HG03520 (cell line): ENCODE results near the gene SLC35F3.
"Not testable (repeated sequence)": the region's sequence is repeated elsewhere in the genome, so short reads cannot be mapped to it uniquely, and the experiment has no call there.

Source experiments
- ATAC-seq: cut with Tn5 transposase; IDR thresholded peaks from one replicate; pipeline ENCODE4 v1.9.1; 2021; ENCODE audit warnings: mild to moderate bottlenecking, moderate library complexity; ENCODE audit not compliant: unreplicated experiment

SLC35F3 gene

DNA sequence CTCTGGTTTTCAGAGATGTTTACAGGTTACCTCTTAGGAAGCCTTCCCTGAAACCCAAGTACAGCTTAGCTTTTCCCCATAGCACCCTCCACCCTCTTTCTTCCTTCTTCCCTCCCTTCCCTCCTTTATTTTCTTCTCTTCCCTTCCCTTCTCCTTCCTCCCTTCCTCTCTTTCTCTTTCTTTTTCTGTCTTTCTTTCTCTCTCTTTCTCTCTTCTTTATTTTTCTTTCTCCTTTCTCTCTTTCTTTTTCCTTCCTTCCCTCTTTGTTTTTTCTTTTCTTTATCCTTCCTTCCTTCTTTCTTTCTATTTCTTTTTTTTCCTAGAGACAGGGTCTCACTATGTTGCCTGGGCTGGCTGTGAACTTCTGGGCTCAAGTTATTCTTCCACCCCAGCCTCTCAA is 231.6 kb downstream of the SLC35F3 start:
- ATAC-seq: no peak

DNA sequence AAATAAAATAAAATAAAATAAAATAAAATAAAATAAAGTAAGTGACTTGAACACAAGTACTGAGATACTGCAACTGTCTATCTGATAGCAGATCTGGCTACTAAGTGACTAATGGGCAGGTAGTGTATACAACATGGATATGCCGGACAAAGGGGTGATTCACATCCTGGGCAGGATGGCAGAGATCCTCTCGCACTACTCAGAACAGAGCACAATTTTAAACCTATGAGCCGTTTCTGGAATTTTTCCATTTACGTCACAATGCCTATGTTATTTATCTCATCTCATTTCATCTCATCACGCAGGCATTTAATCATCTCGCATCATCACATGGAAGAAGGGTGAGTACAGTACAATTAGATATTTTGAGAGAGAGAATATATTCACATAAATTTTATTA is 235.5 kb downstream of the SLC35F3 start:
- no peak for ATAC-seq

DNA sequence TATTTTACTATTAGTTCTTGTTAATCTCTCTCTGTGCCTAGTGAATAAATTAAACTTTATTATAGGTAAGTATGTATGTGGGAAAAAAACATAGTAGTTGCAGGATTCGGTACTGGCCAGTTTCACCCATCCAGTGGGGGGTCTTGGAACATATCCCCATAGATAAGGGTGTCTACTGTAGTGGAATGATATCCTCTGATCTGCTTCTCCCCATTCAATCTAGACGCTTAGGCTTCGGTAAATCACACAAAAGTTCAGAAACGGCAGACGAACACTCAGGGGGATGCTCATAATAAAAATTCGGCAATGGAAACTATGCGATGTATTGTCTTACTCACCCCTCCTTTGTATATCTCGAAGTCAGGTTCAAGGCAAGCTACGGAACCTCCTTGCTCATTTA is 235.9 kb downstream of the SLC35F3 start:
- ATAC-seq: no peak

GRCh38 chr1:234141006-234141405 is 236.5 kb downstream of the SLC35F3 start:
- no peak for ATAC-seq

- no peak for ATAC-seq
Measured at GRCh38 chr1:234143681-234144080, 239.2 kb downstream of the SLC35F3 start.

DNA sequence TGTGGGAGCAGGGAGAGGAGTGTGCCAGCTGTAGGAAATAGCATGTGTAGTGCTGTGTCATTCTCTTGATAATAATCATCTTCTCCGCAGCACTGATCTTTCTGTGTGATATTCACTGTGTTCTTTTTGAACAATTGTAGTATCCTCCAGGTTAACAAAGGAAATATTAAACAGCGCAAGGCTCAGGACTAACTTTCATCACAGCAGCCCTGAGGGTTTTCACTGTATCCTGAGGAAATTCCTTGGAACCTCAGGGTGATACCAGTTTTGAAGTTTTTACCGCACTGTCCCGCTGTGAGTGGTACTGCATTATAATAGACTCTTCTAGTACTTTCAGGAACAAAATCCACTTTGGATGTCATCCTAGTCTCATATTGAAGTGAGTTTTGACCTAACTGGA is 240.4 kb downstream of the SLC35F3 start:
- ATAC-seq: no peak

GRCh38 chr1:234148350-234148749 is 243.9 kb downstream of the SLC35F3 start:
- ATAC-seq: no peak

DNA sequence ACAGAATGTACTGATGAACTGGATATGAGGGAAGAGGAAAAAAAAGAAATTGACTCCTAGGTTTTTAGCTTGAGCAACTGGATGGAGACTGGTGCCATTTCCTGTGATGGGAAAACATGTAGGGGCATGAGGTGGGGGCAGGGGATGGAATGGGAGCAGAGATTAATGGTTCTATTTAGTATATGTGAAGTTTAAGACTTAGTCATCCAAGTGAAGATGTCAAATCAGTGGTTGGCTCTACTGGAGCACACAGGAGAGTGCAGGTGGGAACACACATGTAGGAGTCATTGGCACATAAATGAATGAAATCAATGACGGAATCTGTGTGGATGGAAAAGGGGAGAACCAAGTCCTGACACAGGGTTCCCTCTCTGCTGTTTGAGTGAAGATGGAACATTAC is 244.3 kb downstream of the SLC35F3 start:
- ATAC-seq: no peak

GRCh38 chr1:234149217-234149616 is 244.7 kb downstream of the SLC35F3 start:
- ATAC-seq: no peak

- ATAC-seq: no peak
Measured at GRCh38 chr1:234150892-234151291, 246.4 kb downstream of the SLC35F3 start.

- not testable (repeated sequence) for ATAC-seq
Measured at GRCh38 chr1:234152344-234152743, 247.9 kb downstream of the SLC35F3 start.

GRCh38 chr1:234154320-234155251 is 250.1 kb downstream of the SLC35F3 start:
- ATAC-seq: no peak

- no peak for ATAC-seq
Measured at GRCh38 chr1:234162661-234163060, 258.2 kb downstream of the SLC35F3 start.

- ATAC-seq: no peak
Measured at GRCh38 chr1:234163267-234163919, 258.9 kb downstream of the SLC35F3 start.

GRCh38 chr1:234164098-234164709 is 259.7 kb downstream of the SLC35F3 start:
- no peak for ATAC-seq

DNA sequence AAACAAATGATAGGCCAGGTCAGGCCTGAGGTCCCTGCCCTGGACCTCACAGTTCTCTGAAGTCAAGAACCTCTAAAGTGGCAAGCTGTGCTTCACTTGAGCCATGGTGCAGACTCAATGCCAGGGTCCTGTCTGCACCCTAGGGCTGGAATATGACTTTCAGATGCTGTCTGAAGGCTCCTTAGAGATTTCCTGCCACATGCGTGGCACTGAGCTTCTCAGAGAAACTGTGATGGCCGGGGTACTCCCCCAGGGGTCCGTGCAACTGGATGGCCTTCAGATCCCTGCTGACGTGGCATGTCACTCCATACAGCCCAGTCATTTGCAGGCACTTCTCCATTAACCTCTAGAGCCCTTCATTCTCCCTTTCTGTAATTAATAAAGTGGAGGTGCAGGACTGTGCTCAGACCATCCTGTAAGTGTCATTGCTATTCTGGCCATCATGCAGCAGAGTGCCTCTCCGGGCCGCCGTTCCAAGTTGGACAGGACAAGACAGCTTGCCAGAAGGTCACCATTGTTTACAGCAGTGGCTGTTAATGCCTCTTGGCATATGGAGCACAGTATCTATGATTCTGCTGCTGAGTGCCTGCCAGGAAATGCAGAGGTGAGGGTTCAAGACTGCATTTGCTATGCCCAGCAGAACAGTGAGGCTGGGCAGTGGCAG is 263.7 kb downstream of the SLC35F3 start:
- no peak for ATAC-seq

- ATAC-seq: no peak
Measured at GRCh38 chr1:234169161-234169849, 264.8 kb downstream of the SLC35F3 start.

- ATAC-seq: no peak
Measured at GRCh38 chr1:234170067-234170466, 265.6 kb downstream of the SLC35F3 start.

- ATAC-seq: no peak
Measured at GRCh38 chr1:234170622-234171021, 266.1 kb downstream of the SLC35F3 start.

- no peak for ATAC-seq
Measured at GRCh38 chr1:234173968-234174367, 269.5 kb downstream of the SLC35F3 start.

- ATAC-seq: no peak
Measured at GRCh38 chr1:234175363-234175762, 270.9 kb downstream of the SLC35F3 start.
